ENCODE results near the gene OPN4.
A peak's percentile ranks its signal among the peaks of the same experiment; 100 is the strongest.

The OPN4 gene

DNA sequence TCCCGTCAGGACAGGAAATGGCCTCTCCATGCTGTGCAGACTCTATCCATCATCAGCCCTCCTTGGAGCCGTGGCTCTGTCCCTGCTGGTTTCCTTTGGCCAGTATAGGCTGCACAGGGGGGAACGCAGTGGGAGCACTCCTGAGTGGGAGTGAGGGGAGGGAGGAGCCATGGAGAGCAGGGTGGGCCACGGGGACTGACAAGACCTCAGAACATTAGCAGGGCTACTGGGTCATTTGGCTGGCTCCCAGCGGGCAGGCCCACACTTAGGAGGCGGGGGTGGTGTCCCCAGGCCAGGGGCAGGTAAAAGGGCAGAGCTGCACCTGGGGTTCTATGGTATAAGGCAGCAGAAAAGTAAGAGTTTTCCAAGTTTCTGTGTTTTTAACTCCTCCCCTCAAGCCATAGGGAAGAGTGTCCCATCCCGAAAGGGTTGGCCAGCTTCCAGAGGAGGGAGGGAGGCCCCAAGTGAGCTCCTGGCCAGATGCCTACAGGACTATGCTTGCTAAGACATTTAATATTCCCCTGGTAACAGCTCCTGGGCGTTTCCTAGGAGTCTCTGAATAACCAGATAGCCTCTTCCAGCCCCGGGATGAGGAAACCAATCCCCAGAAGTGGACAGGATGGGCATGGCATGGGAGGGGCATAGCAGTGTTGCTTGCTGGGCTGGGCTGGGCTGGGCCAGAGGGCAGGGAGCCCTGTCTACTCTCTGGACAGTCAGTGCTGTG, 5.5 kb upstream of the OPN4 start:
- TF ChIP-seq, protein P1, sequence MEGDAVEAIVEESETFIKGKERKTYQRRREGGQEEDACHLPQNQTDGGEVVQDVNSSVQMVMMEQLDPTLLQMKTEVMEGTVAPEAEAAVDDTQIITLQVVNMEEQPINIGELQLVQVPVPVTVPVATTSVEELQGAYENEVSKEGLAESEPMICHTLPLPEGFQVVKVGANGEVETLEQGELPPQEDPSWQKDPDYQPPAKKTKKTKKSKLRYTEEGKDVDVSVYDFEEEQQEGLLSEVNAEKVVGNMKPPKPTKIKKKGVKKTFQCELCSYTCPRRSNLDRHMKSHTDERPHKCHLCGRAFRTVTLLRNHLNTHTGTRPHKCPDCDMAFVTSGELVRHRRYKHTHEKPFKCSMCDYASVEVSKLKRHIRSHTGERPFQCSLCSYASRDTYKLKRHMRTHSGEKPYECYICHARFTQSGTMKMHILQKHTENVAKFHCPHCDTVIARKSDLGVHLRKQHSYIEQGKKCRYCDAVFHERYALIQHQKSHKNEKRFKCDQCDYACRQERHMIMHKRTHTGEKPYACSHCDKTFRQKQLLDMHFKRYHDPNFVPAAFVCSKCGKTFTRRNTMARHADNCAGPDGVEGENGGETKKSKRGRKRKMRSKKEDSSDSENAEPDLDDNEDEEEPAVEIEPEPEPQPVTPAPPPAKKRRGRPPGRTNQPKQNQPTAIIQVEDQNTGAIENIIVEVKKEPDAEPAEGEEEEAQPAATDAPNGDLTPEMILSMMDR (conservative IDR thresholded peaks at IDR 0.05; ENCODE audit: low read length): no peak
- peak; percentile 85 for DNase-seq (ENCODE audit: low read depth)

DNA sequence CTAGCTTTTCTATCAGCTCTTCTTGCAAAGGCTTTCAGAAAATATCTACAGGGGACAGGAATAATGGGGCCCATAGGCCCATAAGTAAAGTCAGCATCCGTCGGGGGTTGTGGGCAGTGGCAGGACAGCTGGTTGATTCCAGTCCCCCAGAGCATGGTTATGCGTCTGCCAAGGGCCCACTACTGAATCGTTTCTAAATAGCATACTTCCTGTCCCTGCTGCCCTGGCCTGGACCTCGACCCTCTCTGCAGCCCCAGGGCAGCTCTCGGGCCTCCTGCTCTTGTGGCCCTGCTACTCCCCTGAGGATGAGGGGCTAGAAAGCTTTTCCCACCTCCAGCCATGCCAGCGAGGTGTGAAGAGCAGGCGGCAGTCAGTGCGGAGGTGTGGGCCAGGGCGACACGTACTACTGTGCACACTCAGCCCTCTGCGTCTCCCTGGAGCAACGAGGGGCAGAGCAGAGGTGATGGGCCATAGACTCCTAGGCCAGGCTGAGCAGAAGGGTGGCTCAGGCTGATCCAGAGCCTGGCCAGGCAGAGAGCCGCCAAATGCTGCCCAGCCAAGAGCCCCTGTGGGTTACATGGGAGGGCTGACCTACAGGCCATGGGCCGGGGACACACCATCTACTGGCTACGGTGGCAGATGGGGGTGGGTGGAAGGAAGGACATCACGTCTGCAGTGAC, 4.7 kb upstream of the OPN4 start:
- no peak for DNase-seq (ENCODE audit: low read depth)
- H3K4me3 ChIP-seq (ENCODE audit: low read length): no peak overlapping the region
- TF ChIP-seq, protein P1 (conservative IDR thresholded peaks at IDR 0.05; ENCODE audit: low read length): no peak

More for the DNA sequence above, 5.5 kb upstream of the OPN4 start:
- no peak overlapping the region for H3K4me3 ChIP-seq (ENCODE audit: low read length)

DNA sequence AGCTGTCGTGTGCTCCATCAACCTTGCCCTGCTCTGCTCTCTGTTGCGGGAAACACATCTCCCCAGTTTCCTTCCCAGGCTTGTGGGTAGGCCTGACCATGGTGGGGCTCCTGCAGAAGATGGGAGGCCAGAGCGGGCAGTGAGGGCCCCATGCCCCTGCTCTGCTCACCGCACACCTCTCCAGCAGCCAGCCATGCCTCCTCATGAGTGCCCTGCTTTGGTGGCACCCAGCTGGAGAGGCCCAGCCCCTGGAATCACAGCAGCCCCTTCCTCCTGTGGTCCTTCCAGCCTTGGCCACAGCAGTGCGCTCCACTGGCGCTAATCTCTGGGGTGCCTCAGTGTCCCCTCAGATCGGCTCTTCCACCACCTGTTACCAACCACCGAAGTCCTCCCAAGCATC, 4.2 kb upstream of the OPN4 start:
- TF ChIP-seq, protein P1 (conservative IDR thresholded peaks at IDR 0.05; ENCODE audit: low read length): no peak
- no peak for DNase-seq (ENCODE audit: low read depth)
- no peak overlapping the region for H3K4me3 ChIP-seq (ENCODE audit: low read length)

DNA sequence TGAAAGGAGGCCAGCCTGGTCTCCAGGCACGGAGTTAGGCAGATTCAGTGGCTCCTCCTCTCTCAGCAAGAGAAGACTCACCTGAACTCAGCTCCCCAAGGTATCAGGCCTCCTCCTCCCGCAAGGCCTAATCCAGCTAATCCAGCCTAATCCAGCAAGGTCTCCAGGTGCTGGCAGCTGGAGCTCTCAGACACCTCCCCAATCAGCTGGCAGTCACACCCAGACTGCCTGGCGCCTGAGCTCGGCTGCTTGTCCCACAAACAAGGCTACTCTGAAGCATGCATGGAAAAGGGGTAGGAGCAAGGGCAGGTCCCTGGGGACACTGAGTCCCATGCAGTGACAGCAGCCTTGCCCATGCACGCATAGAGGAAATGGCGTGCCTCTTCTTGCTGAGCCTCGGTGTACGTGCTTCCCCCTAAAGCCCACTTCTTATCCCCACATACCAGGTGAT, 3.3 kb upstream of the OPN4 start:
- H3K4me3 ChIP-seq (ENCODE audit: low read length): no peak overlapping the region
- DNase-seq (ENCODE audit: low read depth): no peak
- TF ChIP-seq, protein P1 (conservative IDR thresholded peaks at IDR 0.05; ENCODE audit: low read length): no peak

DNA sequence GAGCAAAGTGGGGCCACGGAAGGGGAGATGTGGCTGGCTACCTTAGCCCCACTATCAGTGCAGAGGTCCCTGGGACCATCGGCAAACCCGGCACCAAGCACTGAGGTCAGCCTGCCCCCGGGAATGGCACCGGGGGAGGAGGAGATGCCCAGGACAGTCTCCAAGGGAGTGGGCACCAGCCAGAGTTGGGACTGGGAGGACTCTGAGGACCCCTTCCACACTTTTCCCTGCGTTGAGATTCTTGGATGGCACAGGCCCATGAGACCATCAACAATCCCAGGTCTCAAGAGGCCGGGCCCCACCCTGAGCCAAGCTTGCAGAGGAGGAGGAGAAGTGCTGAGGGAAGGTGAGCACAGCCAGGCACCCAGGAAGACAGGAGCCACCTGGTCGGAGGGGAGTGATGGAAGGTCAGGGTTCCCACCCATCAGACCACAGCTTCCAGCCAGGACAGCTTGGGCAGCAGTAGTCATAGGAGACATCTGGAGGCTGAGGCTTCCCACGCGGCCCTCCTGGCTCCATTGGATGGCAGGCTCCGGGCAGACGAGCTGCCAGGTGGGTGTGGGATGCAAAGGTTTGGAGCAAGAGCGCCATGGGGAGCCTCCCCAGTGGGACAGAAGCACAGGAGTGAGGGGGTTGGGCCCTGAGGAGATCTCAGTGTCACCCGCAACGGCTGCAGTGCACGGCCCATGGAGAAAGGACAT, 2.6 kb upstream of the OPN4 start:
- no peak overlapping the region for H3K4me3 ChIP-seq (ENCODE audit: low read length)
- TF ChIP-seq, protein P1 (conservative IDR thresholded peaks at IDR 0.05; ENCODE audit: low read length): no peak
- DNase-seq (ENCODE audit: low read depth): no peak

DNA sequence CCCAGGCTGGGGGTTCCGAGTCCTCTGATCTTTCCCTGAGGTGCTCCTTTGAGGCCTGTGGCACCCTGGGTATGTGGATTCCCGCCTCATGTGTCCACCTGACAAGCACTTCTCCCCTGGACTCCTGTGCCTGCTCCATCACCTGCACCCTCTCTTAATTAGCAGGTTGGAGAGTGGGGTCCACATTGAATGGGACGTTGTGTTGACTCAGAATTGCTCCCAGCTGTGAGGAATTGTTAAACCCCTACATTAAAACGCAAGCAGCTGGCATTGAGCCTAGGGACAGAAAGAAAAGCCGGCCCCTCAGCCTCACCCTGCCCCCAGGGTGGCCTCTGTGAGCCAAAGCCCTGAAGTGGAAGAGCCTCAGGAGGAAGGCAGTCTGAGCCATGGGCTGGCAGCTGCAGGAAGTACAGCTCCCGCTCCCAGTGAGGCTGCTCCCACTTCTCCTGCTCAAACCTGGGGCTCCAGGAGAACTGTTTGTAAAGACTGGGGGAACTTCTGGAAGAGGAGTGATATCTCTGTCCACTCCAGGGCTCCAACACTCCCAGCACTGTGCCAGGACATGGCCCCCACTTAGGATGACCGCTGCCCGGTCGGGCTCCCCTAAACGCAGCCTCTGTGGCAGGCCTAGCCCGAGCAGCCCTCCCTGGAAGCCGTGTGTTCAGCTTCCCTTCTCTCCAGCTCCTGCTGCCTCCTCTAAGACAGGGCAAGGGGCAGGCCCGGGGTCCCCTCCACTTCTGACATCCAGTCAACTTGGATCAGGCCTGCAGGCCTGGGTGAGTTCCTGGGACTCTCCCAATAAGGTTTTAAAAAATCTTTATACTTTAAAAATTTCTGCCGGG, 1.8 kb upstream of the OPN4 start:
- H3K4me3 ChIP-seq (ENCODE audit: low read length): no peak overlapping the region
- DNase-seq (ENCODE audit: low read depth): no peak
- TF ChIP-seq, protein P1 (conservative IDR thresholded peaks at IDR 0.05; ENCODE audit: low read length): no peak

All from AG10803 (cell line).